ENCODE results near the gene ATXN3. TPM values are rescaled to one million over a fixed set of nuclear protein-coding genes. Genes with fewer than 3 reads are reported as not detected.
A peak's percentile ranks its signal among the peaks of the same experiment; 100 is the strongest.

Gene ATXN3
- total and polyA plus RNA-seq, 2 donors (not counting 1 experiment from before 2014, with no cell fraction given), result 34.1 to 63.3 TPM

DNA sequence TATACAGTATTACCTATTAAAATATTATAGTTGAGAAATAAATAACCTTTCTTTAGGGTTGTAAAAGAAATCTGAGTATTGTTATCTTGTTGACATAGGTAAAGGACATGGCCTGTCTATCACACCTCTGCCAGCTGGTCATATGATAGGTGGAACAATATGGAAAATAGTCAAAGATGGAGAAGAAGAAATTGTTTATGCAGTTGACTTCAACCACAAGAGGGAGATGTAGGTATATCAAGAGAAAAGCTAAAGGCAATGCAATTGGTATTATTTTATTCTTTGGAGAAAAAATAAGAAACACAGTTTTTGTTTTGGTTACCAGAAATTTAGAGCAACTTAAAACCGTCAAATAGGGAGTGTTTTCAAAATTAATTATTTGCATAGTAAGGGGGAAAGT, 28.9 kb upstream of the ATXN3 start:
- Histone ChIP-seq H3K27ac (ENCODE audit: insufficient read depth, low read length) (no peak overlapping the region), H3K4me3 (replicated peaks in 1 of 4; ENCODE audit: control extremely low read depth in 1 of 4, insufficient read depth in 1 of 4, low read depth in 3 of 4, low read length in 4 of 4) (no peak overlapping the region), H3K9me3 (ENCODE audit: control insufficient read depth, insufficient read depth, low read depth, low read length) (no peaks in the 10 kb centered on the region), H2AFZ (ENCODE audit: low read length) (no peak overlapping the region), H3K36me3 (ENCODE audit: control insufficient read depth, insufficient read depth, low read length) (peaks cover 2% of the 10 kb centered on the region), H3K27me3 (ENCODE audit: control insufficient read depth, insufficient read depth, low read length) (no peaks in the 10 kb centered on the region), H4K20me1 (ENCODE audit: control insufficient read depth, extremely low read depth, insufficient read depth, low read length) (no peaks in the 10 kb centered on the region), H3K4me1 (ENCODE audit: control insufficient read depth, extremely low read depth, insufficient read depth, low read length) (no peaks in the 10 kb centered on the region), H3K4me2 (ENCODE audit: extremely low read depth, insufficient read depth, low read length) (no peak overlapping the region), H3K79me2 (ENCODE audit: control insufficient read depth, insufficient read depth, low read length) (no peaks in the 10 kb centered on the region), H3K9ac (ENCODE audit: insufficient read depth, low read length) (no peak overlapping the region)
- peak; percentile 27 to 66 for DNase-seq (ENCODE audit: low read depth in 2 of 2)
- TF ChIP-seq EZH2 (IDR thresholded peaks at IDR 0.05; ENCODE audit: low read length, missing control alignments), result no peak
- TF ChIP-seq, protein P1, sequence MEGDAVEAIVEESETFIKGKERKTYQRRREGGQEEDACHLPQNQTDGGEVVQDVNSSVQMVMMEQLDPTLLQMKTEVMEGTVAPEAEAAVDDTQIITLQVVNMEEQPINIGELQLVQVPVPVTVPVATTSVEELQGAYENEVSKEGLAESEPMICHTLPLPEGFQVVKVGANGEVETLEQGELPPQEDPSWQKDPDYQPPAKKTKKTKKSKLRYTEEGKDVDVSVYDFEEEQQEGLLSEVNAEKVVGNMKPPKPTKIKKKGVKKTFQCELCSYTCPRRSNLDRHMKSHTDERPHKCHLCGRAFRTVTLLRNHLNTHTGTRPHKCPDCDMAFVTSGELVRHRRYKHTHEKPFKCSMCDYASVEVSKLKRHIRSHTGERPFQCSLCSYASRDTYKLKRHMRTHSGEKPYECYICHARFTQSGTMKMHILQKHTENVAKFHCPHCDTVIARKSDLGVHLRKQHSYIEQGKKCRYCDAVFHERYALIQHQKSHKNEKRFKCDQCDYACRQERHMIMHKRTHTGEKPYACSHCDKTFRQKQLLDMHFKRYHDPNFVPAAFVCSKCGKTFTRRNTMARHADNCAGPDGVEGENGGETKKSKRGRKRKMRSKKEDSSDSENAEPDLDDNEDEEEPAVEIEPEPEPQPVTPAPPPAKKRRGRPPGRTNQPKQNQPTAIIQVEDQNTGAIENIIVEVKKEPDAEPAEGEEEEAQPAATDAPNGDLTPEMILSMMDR (conservative IDR thresholded peaks at IDR 0.05 in 1 of 2, IDR thresholded peaks at IDR 0.05 in 1 of 2; ENCODE audit: low read depth in 1 of 2, low read length in 2 of 2), result peak; percentile 41 to 60

DNA sequence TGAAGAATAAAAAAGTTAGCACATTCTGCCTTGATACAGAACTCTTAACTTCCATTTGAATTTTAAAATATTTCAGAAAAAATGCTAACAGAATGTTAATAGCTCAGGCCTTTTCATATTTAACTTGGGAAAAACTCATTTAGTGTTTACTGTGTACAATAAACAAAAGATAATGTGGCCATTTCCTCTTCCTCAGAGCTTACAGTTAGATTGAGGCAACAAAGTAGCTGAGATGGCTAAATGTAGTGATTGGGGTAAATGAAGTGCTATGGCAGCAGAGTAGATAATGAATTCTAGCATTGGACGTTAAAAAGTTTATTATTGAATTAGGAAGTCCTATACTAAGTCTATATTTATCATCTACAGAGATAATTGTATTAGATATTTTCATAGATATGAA, 28.1 kb upstream of the ATXN3 start:
- no peak for DNase-seq (ENCODE audit: low read depth in 2 of 2)
- no peak overlapping the region for H3K4me3 ChIP-seq (replicated peaks in 1 of 4; ENCODE audit: control extremely low read depth in 1 of 4, insufficient read depth in 1 of 4, low read depth in 3 of 4, low read length in 4 of 4)
- H3K36me3 ChIP-seq (ENCODE audit: control insufficient read depth, insufficient read depth, low read length), result peaks cover 2% of the 10 kb centered on the region
- no peaks in the 10 kb centered on the region for H3K27me3 ChIP-seq (ENCODE audit: control insufficient read depth, insufficient read depth, low read length)
- H3K4me2 ChIP-seq (ENCODE audit: extremely low read depth, insufficient read depth, low read length), result no peak overlapping the region
- H3K79me2 ChIP-seq (ENCODE audit: control insufficient read depth, insufficient read depth, low read length), result no peaks in the 10 kb centered on the region
- no peak overlapping the region for H2AFZ ChIP-seq (ENCODE audit: low read length)
- H3K9me3 ChIP-seq (ENCODE audit: control insufficient read depth, insufficient read depth, low read depth, low read length), result no peaks in the 10 kb centered on the region
- H3K4me1 ChIP-seq (ENCODE audit: control insufficient read depth, extremely low read depth, insufficient read depth, low read length), result no peaks in the 10 kb centered on the region
- H4K20me1 ChIP-seq (ENCODE audit: control insufficient read depth, extremely low read depth, insufficient read depth, low read length), result no peaks in the 10 kb centered on the region
- no peak overlapping the region for H3K27ac ChIP-seq (ENCODE audit: insufficient read depth, low read length)
- TF ChIP-seq, protein P1 (conservative IDR thresholded peaks at IDR 0.05 in 1 of 2, IDR thresholded peaks at IDR 0.05 in 1 of 2; ENCODE audit: low read depth in 1 of 2, low read length in 2 of 2), result no peak
- TF ChIP-seq EZH2 (IDR thresholded peaks at IDR 0.05; ENCODE audit: low read length, missing control alignments), result no peak
- H3K9ac ChIP-seq (ENCODE audit: insufficient read depth, low read length), result no peak overlapping the region

DNA sequence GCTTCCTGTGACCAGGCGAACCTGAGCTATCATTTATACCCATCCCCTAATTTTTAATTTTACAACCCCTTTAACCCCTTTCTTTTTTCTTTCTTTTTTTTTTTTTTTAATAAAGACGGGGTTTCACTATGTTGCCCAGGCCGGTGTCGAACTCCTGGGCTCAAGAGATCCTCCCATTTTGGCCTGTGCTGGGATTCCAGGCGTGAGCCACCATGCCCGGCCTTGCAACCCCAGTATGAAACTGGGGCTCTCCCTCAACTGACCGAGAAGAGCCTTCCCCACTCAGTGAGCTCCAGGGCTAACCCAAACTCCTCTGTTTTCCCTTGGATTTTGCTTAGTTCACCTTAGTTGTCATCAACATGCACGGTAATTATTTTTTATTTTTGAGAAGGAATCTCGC, 16.4 kb upstream of the ATXN3 start:
- Histone ChIP-seq H3K27ac (ENCODE audit: insufficient read depth, low read length) (peak overlapping the region; percentile 98), H3K4me1 (ENCODE audit: control insufficient read depth, extremely low read depth, insufficient read depth, low read length) (peaks cover 2% of the 10 kb centered on the region), H3K9ac (ENCODE audit: insufficient read depth, low read length) (peak overlapping the region; percentile 99), H3K4me3 (replicated peaks in 1 of 4; ENCODE audit: control extremely low read depth in 1 of 4, insufficient read depth in 1 of 4, low read depth in 3 of 4, low read length in 4 of 4) (peak overlapping the region; percentile 77 to 99 (median 91)), H3K36me3 (ENCODE audit: control insufficient read depth, insufficient read depth, low read length) (peaks cover 2% of the 10 kb centered on the region), H3K79me2 (ENCODE audit: control insufficient read depth, insufficient read depth, low read length) (peaks cover 34% of the 10 kb centered on the region), H4K20me1 (ENCODE audit: control insufficient read depth, extremely low read depth, insufficient read depth, low read length) (no peaks in the 10 kb centered on the region), H3K9me3 (ENCODE audit: control insufficient read depth, insufficient read depth, low read depth, low read length) (no peaks in the 10 kb centered on the region), H3K27me3 (ENCODE audit: control insufficient read depth, insufficient read depth, low read length) (no peaks in the 10 kb centered on the region), H3K4me2 (ENCODE audit: extremely low read depth, insufficient read depth, low read length) (peak overlapping the region; percentile 96), H2AFZ (ENCODE audit: low read length) (no peak overlapping the region)
- peak in 1 of 2 donors; percentile 5 for DNase-seq (ENCODE audit: low read depth in 2 of 2)
- TF ChIP-seq, protein P1 (conservative IDR thresholded peaks at IDR 0.05 in 1 of 2, IDR thresholded peaks at IDR 0.05 in 1 of 2; ENCODE audit: low read depth in 1 of 2, low read length in 2 of 2), result no peak
- no peak for TF ChIP-seq EZH2 (IDR thresholded peaks at IDR 0.05; ENCODE audit: low read length, missing control alignments)
